Panc1 (cell line): ENCODE data around the gene TTF2. TPM values are rescaled to one million over a fixed set of nuclear protein-coding genes. Genes with fewer than 3 reads are reported as not detected.

Experiments used
- ATAC-seq: fragments of 200-7000 bp; cut with Tn5 transposase; 2 replicates; pipeline ENCODE4 v1.9.1; 2020; ENCODE audit warnings: mild to moderate bottlenecking, moderate library complexity
- BruUV-seq: library from RNA; stranded (reverse); fragments of 400-500 nt; replicated peaks from 2 replicates; lab custom pipeline; 2021; lab: Mats Ljungman, UMichigan
- CTCF ChIA-PET: fragments of 300-600 bp; sonication (Branson Sonifier 250); formaldehyde crosslinking; loops from one replicate; lab custom pipeline; 2022; ENCODE audit warnings: antibody characterized with exemption; lab: Charles Lee
- POLR2A ChIA-PET: fragments of 300-600 bp; sonication (Branson Sonifier 250); formaldehyde crosslinking; loops from one replicate; lab custom pipeline; 2022; ENCODE audit warnings: antibody characterized with exemption; lab: Charles Lee
- DNase-seq: peaks from one replicate; pipeline ENCODE4 v3.0.0-alpha.2; 2010; ENCODE audit warnings: low read depth, low spot score
- H3K27ac ChIP-seq: 2 replicates; pipeline ENCODE4 v1.5.1; 2011; ENCODE audit warnings: mild to moderate bottlenecking, low read length, inconsistent platforms
- H3K27me3 ChIP-seq: fragments of 200-500 bp; sonication (Bioruptor generic); 2 replicates; pipeline ENCODE4 v1.6.0; 2014; ENCODE audit warnings: low read length, inconsistent platforms; ENCODE audit not compliant: control insufficient read depth, insufficient read depth
- H3K36me3 ChIP-seq: fragments of 200-500 bp; sonication (Bioruptor generic); 2 replicates; pipeline ENCODE4 v1.5.1; 2014; ENCODE audit warnings: inconsistent platforms, mild to moderate bottlenecking, low read length, moderate library complexity; ENCODE audit not compliant: control insufficient read depth, insufficient read depth
- H3K4me1 ChIP-seq: 2 replicates; pipeline ENCODE4 v1.5.1; 2011; ENCODE audit warnings: inconsistent platforms, mild to moderate bottlenecking, low read length, moderate library complexity; ENCODE audit not compliant: control insufficient read depth, insufficient read depth
- H3K4me3 ChIP-seq, 2 experiments: 2 replicates each; pipeline ENCODE4 v1.5.1; 2011 to 2012; ENCODE audit warnings: low read depth in 2 of 2, low read length in 2 of 2, mild to moderate bottlenecking in 2 of 2, inconsistent platforms in 1 of 2, moderate library complexity in 1 of 2
- H3K9me3 ChIP-seq: fragments of 200-500 bp; sonication (Bioruptor generic); 2 replicates; pipeline ENCODE4 v1.5.1; 2014; ENCODE audit warnings: low read depth, mild to moderate bottlenecking, inconsistent platforms, low read length, moderate library complexity; ENCODE audit not compliant: control insufficient read depth, insufficient read depth
- POLR2AphosphoS5 ChIP-seq: IDR thresholded peaks from 2 replicates; pipeline ENCODE4 v1.6.1; 2012; ENCODE audit warnings: mild to moderate bottlenecking, low read depth, low read length, moderate library complexity
- SIN3A ChIP-seq: IDR thresholded peaks from 2 replicates; pipeline ENCODE4 v1.6.1; 2012; ENCODE audit warnings: low read depth, mild to moderate bottlenecking, low read length, moderate library complexity, borderline replicate concordance; ENCODE audit not compliant: insufficient read depth
- TCF7L2 ChIP-seq: IDR thresholded peaks from 2 replicates; pipeline ENCODE4 v1.6.1; 2011; ENCODE audit warnings: mild to moderate bottlenecking, low read depth, low read length, inconsistent platforms
- in situ Hi-C: cut with HindIII; loops from 2 replicates; pipeline ENCODE4 v1.10.0; 2016; ENCODE audit warnings: low sequenced_read_pairs, low pct_unique_long_range_greater_than_20kb
- intact Hi-C: fragments of 100-400 bp; cut with micrococcal nuclease; formaldehyde crosslinking; loops from one replicate; pipeline ENCODE4 v1.10.0; 2022; ENCODE audit not compliant: unreplicated experiment
- total RNA-seq: library from RNA; stranded (reverse); gene quantifications from one replicate; pipeline ENCODE4 v1.2.1, GENCODE V29; 2021; ENCODE audit not compliant: unreplicated experiment
- TF ChIP-seq, protein P1 (sequence below): fragments of 450-650 bp; IDR thresholded peaks from 2 replicates; pipeline ENCODE4 v1.5.1; 2017; ENCODE audit warnings: mild to moderate bottlenecking
- TF ChIP-seq, protein P2 (sequence below), 2 experiments: IDR thresholded peaks; 2 replicates each; pipeline ENCODE4 v1.6.1; 2011 to 2012; ENCODE audit warnings: low read depth in 2 of 2, control low read depth in 1 of 2, low read length in 1 of 2, mild to moderate bottlenecking in 1 of 2, moderate library complexity in 1 of 2; ENCODE audit not compliant: insufficient read depth in 1 of 2

TTF2 gene
- total RNA-seq, 1 experiment from 2014 or later, result 32.7 TPM

DNA sequence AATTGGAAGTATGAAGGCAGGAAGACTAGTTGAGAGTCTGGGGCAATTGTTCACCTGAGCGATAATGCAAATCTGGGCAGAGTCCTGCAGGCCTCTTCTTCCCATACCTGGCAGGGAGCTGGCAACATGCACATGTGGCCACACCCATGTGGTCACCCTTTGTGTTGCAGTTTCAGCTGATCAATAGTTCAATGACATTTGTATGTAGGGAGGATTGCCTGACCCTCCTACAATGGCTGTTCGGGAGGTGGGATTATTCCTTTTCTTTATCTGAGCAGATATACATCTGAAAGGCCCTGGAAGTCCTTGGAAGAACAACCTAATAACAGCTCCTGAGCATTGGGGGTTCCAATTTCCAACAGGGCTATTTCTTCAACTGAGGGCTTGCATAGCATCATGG lies 76.6 kb downstream of the TTF2 start:
- Histone ChIP-seq H3K27me3 (no peaks in the 10 kb centered on the region), H3K4me1 (no peaks in the 10 kb centered on the region), H3K9me3 (no peaks in the 10 kb centered on the region), H3K36me3 (no peaks in the 10 kb centered on the region), H3K27ac (no peak overlapping the region), H3K4me3 (no peak overlapping the region)
- in situ Hi-C loops, result no loop called here
- no TSS peak for BruUV-seq
- POLR2A ChIA-PET, result no interaction called here
- ATAC-seq (no peak), DNase-seq (no peak)
- CTCF ChIA-PET, result interaction anchor here (0.7 kb wide), 1 partner anchor 149 kb away, joined by 3 read pairs; no protein-coding TSS in a partner anchor
- intact Hi-C loops, result no loop called here
- TF ChIP-seq, protein P1, sequence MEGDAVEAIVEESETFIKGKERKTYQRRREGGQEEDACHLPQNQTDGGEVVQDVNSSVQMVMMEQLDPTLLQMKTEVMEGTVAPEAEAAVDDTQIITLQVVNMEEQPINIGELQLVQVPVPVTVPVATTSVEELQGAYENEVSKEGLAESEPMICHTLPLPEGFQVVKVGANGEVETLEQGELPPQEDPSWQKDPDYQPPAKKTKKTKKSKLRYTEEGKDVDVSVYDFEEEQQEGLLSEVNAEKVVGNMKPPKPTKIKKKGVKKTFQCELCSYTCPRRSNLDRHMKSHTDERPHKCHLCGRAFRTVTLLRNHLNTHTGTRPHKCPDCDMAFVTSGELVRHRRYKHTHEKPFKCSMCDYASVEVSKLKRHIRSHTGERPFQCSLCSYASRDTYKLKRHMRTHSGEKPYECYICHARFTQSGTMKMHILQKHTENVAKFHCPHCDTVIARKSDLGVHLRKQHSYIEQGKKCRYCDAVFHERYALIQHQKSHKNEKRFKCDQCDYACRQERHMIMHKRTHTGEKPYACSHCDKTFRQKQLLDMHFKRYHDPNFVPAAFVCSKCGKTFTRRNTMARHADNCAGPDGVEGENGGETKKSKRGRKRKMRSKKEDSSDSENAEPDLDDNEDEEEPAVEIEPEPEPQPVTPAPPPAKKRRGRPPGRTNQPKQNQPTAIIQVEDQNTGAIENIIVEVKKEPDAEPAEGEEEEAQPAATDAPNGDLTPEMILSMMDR, result no peak
- TF ChIP-seq, protein P2, sequence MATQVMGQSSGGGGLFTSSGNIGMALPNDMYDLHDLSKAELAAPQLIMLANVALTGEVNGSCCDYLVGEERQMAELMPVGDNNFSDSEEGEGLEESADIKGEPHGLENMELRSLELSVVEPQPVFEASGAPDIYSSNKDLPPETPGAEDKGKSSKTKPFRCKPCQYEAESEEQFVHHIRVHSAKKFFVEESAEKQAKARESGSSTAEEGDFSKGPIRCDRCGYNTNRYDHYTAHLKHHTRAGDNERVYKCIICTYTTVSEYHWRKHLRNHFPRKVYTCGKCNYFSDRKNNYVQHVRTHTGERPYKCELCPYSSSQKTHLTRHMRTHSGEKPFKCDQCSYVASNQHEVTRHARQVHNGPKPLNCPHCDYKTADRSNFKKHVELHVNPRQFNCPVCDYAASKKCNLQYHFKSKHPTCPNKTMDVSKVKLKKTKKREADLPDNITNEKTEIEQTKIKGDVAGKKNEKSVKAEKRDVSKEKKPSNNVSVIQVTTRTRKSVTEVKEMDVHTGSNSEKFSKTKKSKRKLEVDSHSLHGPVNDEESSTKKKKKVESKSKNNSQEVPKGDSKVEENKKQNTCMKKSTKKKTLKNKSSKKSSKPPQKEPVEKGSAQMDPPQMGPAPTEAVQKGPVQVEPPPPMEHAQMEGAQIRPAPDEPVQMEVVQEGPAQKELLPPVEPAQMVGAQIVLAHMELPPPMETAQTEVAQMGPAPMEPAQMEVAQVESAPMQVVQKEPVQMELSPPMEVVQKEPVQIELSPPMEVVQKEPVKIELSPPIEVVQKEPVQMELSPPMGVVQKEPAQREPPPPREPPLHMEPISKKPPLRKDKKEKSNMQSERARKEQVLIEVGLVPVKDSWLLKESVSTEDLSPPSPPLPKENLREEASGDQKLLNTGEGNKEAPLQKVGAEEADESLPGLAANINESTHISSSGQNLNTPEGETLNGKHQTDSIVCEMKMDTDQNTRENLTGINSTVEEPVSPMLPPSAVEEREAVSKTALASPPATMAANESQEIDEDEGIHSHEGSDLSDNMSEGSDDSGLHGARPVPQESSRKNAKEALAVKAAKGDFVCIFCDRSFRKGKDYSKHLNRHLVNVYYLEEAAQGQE (IDR thresholded peaks at IDR 0.05; ENCODE audit: insufficient read depth in 1 of 2, low read depth in 2 of 2, low read length in 1 of 2), result no peak
- no peak for TF ChIP-seq SIN3A
- TF ChIP-seq POLR2AphosphoS5, result no peak
- TF ChIP-seq TCF7L2, result no peak

DNA sequence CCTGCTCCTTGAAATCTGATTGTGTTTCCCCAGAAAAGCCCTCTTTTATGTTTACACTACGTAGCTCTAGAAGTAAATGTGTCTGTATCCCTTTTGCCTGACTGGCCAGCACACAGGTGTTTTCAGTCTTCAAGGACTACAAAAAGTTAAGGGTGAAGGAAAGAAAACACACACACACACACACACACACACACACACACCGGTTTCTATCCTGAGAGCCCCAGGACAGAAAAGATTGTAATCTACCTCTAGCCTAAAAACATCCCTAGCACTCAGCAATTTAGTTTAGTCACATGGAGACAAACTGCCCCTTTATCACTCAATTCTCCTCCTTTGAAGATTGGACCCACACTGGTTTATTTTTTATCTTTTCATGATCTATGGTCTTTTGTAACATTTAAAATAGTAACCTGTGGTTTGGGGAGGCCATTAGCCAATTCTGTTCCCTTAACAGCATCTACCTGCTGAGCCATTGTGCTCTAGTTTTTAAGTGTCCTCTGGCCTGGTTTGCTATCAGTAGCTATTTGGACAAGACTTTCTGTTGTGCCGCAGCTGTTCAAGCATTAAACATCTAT lies 77.2 kb downstream of the TTF2 start:
- BruUV-seq, result no TSS peak
- ATAC-seq (no peak), DNase-seq (no peak)
- Histone ChIP-seq H3K27ac (no peak overlapping the region), H3K27me3 (no peaks in the 10 kb centered on the region), H3K4me1 (no peaks in the 10 kb centered on the region), H3K9me3 (no peaks in the 10 kb centered on the region), H3K36me3 (no peaks in the 10 kb centered on the region), H3K4me3 (no peak overlapping the region)
- CTCF ChIA-PET, result no interaction called here
- TF ChIP-seq TCF7L2 (no peak), SIN3A (no peak)
- POLR2A ChIA-PET, result no interaction called here
- intact Hi-C loops, result no loop called here
- in situ Hi-C loops, result no loop called here

DNA sequence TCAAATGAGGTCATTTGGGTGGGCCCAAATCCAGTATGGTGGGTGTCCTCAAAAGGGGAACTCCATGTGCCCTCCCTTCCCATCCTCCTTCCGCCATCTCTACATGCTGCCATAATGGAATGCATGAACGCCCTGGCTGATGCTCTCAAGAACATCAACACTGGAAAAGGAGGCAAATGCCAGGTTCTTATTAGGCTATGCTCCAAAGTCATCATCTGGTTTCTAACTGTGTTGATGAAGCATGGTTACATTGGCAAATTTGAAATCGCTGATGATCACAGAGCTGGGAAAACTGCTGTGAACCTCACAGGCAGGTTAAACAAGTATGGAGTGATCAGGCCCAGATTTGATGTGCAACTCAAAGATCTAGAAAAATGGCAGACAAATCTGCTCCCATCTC lies 78.0 kb downstream of the TTF2 start:
- intact Hi-C loops (no loop called here), in situ Hi-C loops (no loop called here)
- Histone ChIP-seq H3K4me1 (no peaks in the 10 kb centered on the region), H3K4me3 (no peak overlapping the region), H3K27me3 (no peaks in the 10 kb centered on the region), H3K27ac (no peak overlapping the region), H3K9me3 (no peaks in the 10 kb centered on the region), H3K36me3 (no peaks in the 10 kb centered on the region)
- TF ChIP-seq SIN3A (no peak), POLR2AphosphoS5 (no peak), TCF7L2 (no peak)
- TF ChIP-seq, protein P1, result no peak
- TF ChIP-seq, protein P2 (IDR thresholded peaks at IDR 0.05; ENCODE audit: insufficient read depth in 1 of 2, low read depth in 2 of 2, low read length in 1 of 2), result no peak
- DNase-seq (no peak), ATAC-seq (no peak)
- no TSS peak for BruUV-seq
- ChIA-PET CTCF (no interaction called here), POLR2A (no interaction called here)
